Measurements from ENCODE around the gene NPTN. TPM values are rescaled to one million over a fixed set of nuclear protein-coding genes. Genes with fewer than 3 reads are reported as not detected.

The NPTN gene
- 67.0 and 83.3 TPM in 2 replicates for total RNA-seq (2014; rRNA removed; shearing (Covaris generic))
- 122 and 127 TPM in 2 replicates for polyA plus RNA-seq (2015; cell fraction: cytosol; rRNA removed)
- 95.1 and 98.2 TPM in 2 replicates for polyA plus RNA-seq (2015; cell fraction: nucleus; rRNA removed)

GRCh38 chr15:73633111-73633990, at the start of gene NPTN:
Gene NPTN, minus strand, starts transcription at chr15:73633389. Its CDS starts 174 bp downstream, at chr15:73633215.
- peak; percentile 96 for DNase-seq (ENCODE audit: low read depth, low spot score)
- in situ Hi-C loops (cut with HindIII; ENCODE audit: low pct_unique_long_range_greater_than_20kb, low sequenced_read_pairs), result no loop called here

GRCh38 chr15:73682600-73683090, 49.5 kb upstream of the NPTN start:
- DNase-seq (ENCODE audit: low read depth, low spot score), result no peak
- in situ Hi-C loops (cut with HindIII; ENCODE audit: low pct_unique_long_range_greater_than_20kb, low sequenced_read_pairs), result no loop called here

DNA sequence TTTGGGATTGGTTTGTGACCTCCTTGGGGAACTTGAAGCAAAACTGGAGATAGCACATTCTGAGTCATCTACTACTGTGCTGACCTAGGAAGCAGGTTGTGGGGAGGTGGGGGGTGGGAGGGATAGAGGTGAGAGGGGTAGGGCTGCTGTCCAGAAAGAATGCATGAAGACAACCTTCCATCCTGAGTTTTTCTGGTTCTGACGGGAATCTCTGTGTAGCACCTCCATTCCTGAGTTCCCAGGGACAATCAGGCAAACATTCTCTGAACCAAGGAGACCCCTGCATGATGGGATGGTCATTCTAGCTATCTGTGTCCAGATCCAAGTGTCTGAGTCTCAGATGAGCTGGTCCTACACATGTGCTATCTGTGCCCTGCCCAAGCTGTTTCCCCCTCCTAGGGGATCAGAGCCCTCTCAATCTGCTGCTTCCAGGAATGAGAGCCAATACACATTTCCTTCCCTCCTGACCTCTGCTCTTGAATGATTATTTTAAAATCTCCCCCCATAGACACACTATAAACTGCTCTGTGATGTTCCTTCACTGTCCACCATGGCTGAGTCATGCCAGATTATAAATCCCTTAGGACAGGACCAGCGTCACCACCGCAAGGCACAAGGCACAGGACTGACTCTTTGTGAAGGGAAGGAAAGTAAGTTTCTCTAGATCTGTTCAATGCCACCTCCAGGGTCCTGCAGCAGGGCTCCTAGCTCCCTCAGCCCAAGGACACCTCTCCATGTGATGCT, 48.8 kb upstream of the NPTN start:
- in situ Hi-C loops (cut with HindIII; ENCODE audit: low pct_unique_long_range_greater_than_20kb, low sequenced_read_pairs), result no loop called here
- DNase-seq (ENCODE audit: low read depth, low spot score), result no peak

DNA sequence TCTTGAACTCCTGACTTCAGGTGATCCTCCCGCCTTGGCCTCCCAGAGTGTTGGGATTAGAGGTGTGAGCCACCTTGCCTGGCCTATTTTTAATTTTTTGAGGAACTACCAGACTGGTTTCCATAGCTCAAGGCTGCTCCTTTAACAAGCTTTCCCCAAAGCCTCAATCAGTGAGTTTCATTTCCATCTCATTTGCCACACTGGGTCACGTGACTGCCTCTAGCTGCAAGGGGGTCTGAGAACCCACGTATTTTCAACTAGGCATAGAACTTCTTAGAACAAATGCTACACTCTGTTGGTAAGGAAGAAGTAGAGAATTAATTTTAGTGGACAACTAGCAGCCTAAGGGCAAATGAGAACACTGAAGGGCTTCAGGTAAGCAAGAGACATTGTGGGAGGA, 47.9 kb upstream of the NPTN start:
- DNase-seq (ENCODE audit: low read depth, low spot score), result no peak
- in situ Hi-C loops (cut with HindIII; ENCODE audit: low pct_unique_long_range_greater_than_20kb, low sequenced_read_pairs), result no loop called here

DNA sequence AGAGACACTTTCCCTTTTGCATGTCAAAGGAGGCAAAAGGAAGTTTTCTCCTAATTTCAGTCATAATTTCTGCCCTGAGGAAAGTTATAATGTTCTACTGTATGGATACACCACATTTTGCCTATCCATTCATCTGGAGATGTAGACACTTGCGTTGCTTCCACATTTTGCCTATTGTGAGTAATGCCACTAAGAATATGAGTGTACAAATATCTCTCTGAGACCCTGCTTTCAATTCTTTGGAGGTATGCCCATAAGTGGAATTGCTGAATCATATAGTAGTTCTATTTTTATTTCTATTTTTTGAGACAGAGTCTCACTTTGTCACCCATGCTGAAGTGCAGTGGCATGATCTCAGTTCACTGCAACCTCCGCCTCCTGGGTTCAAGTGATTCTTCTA, 47.4 kb upstream of the NPTN start:
- DNase-seq (ENCODE audit: low read depth, low spot score), result no peak

DNA sequence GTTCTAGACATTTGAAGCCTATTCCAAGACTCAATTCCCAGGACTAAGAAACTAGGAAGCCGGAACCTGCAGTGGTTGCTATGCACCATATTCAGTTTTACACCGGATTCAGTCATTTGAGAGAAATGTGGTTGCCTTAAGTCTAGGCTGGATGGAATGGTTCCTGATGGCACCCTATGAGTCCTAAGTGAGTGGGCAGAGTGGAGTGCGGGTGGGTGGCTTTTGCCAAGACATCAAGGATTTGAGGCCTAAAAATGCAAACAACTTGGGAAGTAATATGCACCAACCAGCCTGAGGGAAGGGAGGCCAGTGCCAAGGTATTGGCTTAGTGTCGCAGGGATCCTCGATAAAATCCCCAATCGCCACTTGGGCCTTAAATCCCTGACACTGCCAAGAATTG, 46.8 kb upstream of the NPTN start:
- in situ Hi-C loops (cut with HindIII; ENCODE audit: low pct_unique_long_range_greater_than_20kb, low sequenced_read_pairs), result no loop called here
- DNase-seq (ENCODE audit: low read depth, low spot score), result no peak

More for the DNA sequence above, 47.4 kb upstream of the NPTN start:
- in situ Hi-C loops (cut with HindIII; ENCODE audit: low pct_unique_long_range_greater_than_20kb, low sequenced_read_pairs), result no loop called here

DNA sequence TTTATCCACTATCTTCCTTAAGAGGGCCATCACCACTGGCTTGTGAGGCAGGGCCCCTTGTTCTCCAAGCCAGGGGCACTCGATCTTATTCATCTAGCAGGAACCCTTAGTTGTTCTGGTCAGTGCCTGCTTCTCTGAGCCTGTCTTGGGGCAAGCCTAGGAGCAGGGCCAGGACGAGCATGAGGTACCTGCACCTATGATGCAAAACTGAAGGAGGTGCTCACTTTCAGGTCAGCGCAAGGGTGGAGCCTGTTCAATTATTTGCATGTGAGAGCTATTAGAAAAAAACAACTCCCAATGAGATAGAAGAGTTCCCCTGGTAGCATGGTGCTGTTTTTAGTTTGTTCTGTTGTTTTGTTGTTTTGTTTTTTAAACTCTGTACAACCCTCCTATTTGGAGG, 46.0 kb upstream of the NPTN start:
- in situ Hi-C loops (cut with HindIII; ENCODE audit: low pct_unique_long_range_greater_than_20kb, low sequenced_read_pairs), result no loop called here
- DNase-seq (ENCODE audit: low read depth, low spot score), result no peak

DNA sequence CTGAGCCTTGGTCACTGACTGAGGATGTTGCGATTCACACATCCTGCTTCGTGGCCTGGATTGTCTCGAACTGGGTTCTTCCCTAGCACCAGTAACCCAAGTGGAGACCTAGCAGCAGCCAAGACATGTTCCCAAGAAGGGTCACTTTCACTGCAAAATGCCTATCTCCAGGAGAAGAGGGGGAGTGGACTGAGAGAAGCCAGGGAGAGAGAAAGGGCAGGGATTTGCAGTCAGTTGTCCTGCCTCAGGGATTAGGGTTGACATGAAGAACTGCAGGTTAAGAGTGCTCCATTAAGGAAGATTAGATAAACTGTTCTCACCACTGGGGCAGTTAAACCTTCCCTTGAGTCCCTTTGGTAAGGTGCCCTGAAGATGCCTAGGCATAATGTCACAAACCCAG, 45.3 kb upstream of the NPTN start:
- in situ Hi-C loops (cut with HindIII; ENCODE audit: low pct_unique_long_range_greater_than_20kb, low sequenced_read_pairs), result no loop called here
- DNase-seq (ENCODE audit: low read depth, low spot score), result no peak

GRCh38 chr15:73677733-73678132, 44.5 kb upstream of the NPTN start:
- in situ Hi-C loops (cut with HindIII; ENCODE audit: low pct_unique_long_range_greater_than_20kb, low sequenced_read_pairs), result no loop called here
- no peak for DNase-seq (ENCODE audit: low read depth, low spot score)

- peak; percentile 82 for DNase-seq (ENCODE audit: low read depth, low spot score)
- in situ Hi-C loops (cut with HindIII; ENCODE audit: low pct_unique_long_range_greater_than_20kb, low sequenced_read_pairs), result no loop called here
Observed at GRCh38 chr15:73677146-73677607, 44.0 kb upstream of the NPTN start.

DNA sequence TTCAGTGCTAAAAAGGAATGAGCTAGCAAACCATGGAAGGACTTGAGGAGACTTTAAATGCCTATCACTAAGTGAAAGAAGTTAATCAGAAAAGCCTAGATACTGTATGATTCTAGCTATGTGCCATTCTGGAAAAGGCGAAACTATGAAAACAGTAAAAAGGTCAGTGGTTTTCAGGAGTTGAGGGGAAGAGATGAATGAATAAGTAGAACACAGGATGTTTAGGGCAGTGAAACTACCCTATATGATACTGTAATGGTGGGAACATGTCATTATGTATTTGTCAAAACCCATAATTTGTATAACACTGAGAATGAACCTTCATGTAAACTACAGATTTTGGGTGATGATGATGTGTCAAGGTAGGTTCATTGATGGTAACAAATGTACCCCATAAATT, 41.4 kb upstream of the NPTN start:
- DNase-seq (ENCODE audit: low read depth, low spot score), result no peak
- in situ Hi-C loops (cut with HindIII; ENCODE audit: low pct_unique_long_range_greater_than_20kb, low sequenced_read_pairs), result no loop called here

DNA sequence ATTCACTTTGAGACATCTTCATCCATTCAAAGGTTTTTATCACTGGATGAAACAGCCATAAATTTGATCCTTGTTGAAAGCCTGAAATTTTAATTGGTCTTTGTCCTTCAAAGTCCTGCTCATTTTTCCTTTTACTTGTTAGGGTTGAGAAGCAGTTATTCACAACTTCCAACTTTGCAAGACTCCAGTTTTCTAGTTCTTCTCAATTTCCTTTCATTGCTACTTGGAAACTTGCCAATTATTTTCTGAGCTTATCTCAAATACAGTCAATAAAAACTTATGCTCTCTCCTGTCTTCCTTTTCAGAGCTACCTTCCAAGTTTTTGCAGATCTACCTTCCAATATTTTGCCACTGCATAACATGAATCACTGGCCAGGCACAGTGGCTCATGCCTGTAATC, 27.3 kb upstream of the NPTN start:
- DNase-seq (ENCODE audit: low read depth, low spot score), result no peak
- in situ Hi-C loops (cut with HindIII; ENCODE audit: low pct_unique_long_range_greater_than_20kb, low sequenced_read_pairs), result no loop called here

GRCh38 chr15:73658645-73659044, 25.5 kb upstream of the NPTN start:
- in situ Hi-C loops (cut with HindIII; ENCODE audit: low pct_unique_long_range_greater_than_20kb, low sequenced_read_pairs), result no loop called here
- DNase-seq (ENCODE audit: low read depth, low spot score), result no peak

DNA sequence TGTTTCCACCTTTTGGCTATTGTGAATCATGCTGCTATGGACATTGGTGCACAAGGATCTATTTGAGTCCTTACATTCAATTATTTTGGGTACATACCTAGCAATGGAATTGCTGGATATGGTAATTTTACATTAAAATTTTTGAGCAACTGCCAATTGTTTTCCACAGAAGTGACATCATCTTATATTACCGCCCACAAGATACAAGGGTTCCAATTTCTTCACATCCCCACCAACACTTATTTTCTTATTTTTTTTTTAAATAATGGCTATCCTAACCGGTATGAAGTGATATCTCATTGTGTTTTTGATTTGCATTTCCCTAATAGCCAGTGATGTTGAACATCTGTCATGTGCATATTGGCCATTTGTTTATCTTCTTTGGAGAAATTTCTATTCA, 22.5 kb upstream of the NPTN start:
- in situ Hi-C loops (cut with HindIII; ENCODE audit: low pct_unique_long_range_greater_than_20kb, low sequenced_read_pairs), result no loop called here
- no peak for DNase-seq (ENCODE audit: low read depth, low spot score)

GRCh38 chr15:73654659-73655058, 21.5 kb upstream of the NPTN start:
- DNase-seq (ENCODE audit: low read depth, low spot score), result no peak
- in situ Hi-C loops (cut with HindIII; ENCODE audit: low pct_unique_long_range_greater_than_20kb, low sequenced_read_pairs), result no loop called here

- DNase-seq (ENCODE audit: low read depth, low spot score), result no peak
- in situ Hi-C loops (cut with HindIII; ENCODE audit: low pct_unique_long_range_greater_than_20kb, low sequenced_read_pairs), result no loop called here
Observed at GRCh38 chr15:73650416-73651126, 17.4 kb upstream of the NPTN start.

- no peak for DNase-seq (ENCODE audit: low read depth, low spot score)
- in situ Hi-C loops (cut with HindIII; ENCODE audit: low pct_unique_long_range_greater_than_20kb, low sequenced_read_pairs), result no loop called here
Observed at GRCh38 chr15:73648014-73648295, 14.8 kb upstream of the NPTN start.
